A549 (cell line): ENCODE results near the gene IHH. TPM values are rescaled to one million over a fixed set of nuclear protein-coding genes. Genes with fewer than 3 reads are reported as not detected.

Experiments used
- ATAC-seq, 2 experiments: fragments of 200-7000 bp in 1 of 2; fragments of >200 bp in 1 of 2; cut with Nextera tagmentation in 1 of 2; cut with Tn5 transposase in 1 of 2; 3 replicates each; pipeline versions ENCODE4 v1.8.0 to v1.9.1; 2018 to 2020; ENCODE audit warnings: mild to moderate bottlenecking in 1 of 2, moderate library complexity in 1 of 2
- CTCF ChIA-PET: fragments of 300-600 bp; sonication (Branson Sonifier 250); formaldehyde crosslinking; extraction: SDS; loops from one replicate; lab custom pipeline; 2021; ENCODE audit warnings: antibody characterized with exemption, inconsistent platforms; lab: Yijun Ruan, JAX
- POLR2A ChIA-PET: fragments of 350-600 bp; formaldehyde crosslinking; extraction: SDS; loops from one replicate; lab custom pipeline; 2021; ENCODE audit warnings: antibody characterized with exemption, inconsistent platforms; lab: Yijun Ruan, JAX
- DNase-seq, 2 experiments: peaks; one replicate each; pipeline versions ENCODE4 v3.0.0 to v3.0.0-alpha.2; 2011 to 2016; ENCODE audit warnings: low read depth in 1 of 2, low spot score in 1 of 2
- FAIRE-seq: peaks from 2 replicates; lab custom pipeline; 2011; peaks lifted over from hg19 to GRCh38; lab: Jason Lieb, UNC
- H3K27ac ChIP-seq, 2 experiments: fragments of >200 bp; sonication (Bioruptor Twin); formaldehyde crosslinking; 3 replicates each; pipeline ENCODE4 v1.5.1; 2016 to 2017
- H3K4me1 ChIP-seq: fragments of >200 bp; sonication (Bioruptor Twin); formaldehyde crosslinking; 3 replicates; pipeline ENCODE4 v1.6.1; 2016
- H3K4me2 ChIP-seq: fragments of >200 bp; sonication (Bioruptor Twin); formaldehyde crosslinking; 3 replicates; pipeline ENCODE4 v1.6.1; 2016
- H3K4me3 ChIP-seq: fragments of >200 bp; sonication (Bioruptor Twin); formaldehyde crosslinking; 3 replicates; pipeline ENCODE4 v1.5.1; 2016
- H3K9me3 ChIP-seq: fragments of >200 bp; sonication (Bioruptor Twin); formaldehyde crosslinking; 3 replicates; pipeline ENCODE4 v1.6.1; 2016
- CHD4 ChIP-seq: fragments of 200-600 bp; sonication (generic); IDR thresholded peaks from 2 replicates; pipeline ENCODE4 v1.6.1; 2016; ENCODE audit warnings: antibody characterized with exemption, mild to moderate bottlenecking, borderline replicate concordance
- EHF ChIP-seq: fragments of 250-450 bp; sonication (Bioruptor Pico); IDR thresholded peaks from 2 replicates; pipeline ENCODE4 v1.5.0; 2020; ENCODE audit warnings: mild to moderate bottlenecking
- ESRRA ChIP-seq: fragments of 150-350 bp; IDR thresholded peaks from 2 replicates; pipeline ENCODE4 v1.6.1; 2014; ENCODE audit warnings: mild to moderate bottlenecking, low read length, borderline replicate concordance
- HES2 ChIP-seq: fragments of >200 bp; sonication (Bioruptor Twin); formaldehyde crosslinking; IDR thresholded peaks from 2 replicates; pipeline ENCODE4 v1.6.1; 2016
- HEYL ChIP-seq: fragments of 250-450 bp; sonication (Bioruptor Pico); IDR thresholded peaks from 2 replicates; pipeline ENCODE4 v1.8.0; 2021; ENCODE audit warnings: mild to moderate bottlenecking, moderate library complexity
- HOXB13 ChIP-seq: fragments of 250-450 bp; sonication (Bioruptor Pico); IDR thresholded peaks from 2 replicates; pipeline ENCODE4 v1.5.0; 2020; ENCODE audit warnings: low read depth, mild to moderate bottlenecking, moderate library complexity
- JUN ChIP-seq, 2 experiments: fragments of >200 bp; sonication (Bioruptor Twin); formaldehyde crosslinking; IDR thresholded peaks; 2 replicates in 1 of 2; 3 replicates in 1 of 2; pipeline ENCODE4 v1.6.1; 2016 to 2017
- KDM5A ChIP-seq: fragments of 200-600 bp; sonication (generic); IDR thresholded peaks from 2 replicates; pipeline ENCODE4 v1.6.1; 2016; ENCODE audit warnings: antibody characterized with exemption, mild to moderate bottlenecking
- NPAS2 ChIP-seq: fragments of 250-450 bp; sonication (Bioruptor Pico); IDR thresholded peaks from 2 replicates; pipeline ENCODE4 v1.8.0; 2022; ENCODE audit warnings: mild to moderate bottlenecking, moderate library complexity, borderline replicate concordance
- PHF8 ChIP-seq: fragments of 200-600 bp; sonication (generic); IDR thresholded peaks from 2 replicates; pipeline ENCODE4 v1.6.1; 2016; ENCODE audit warnings: low read depth, mild to moderate bottlenecking, antibody characterized with exemption, moderate library complexity, borderline replicate concordance
- RARB ChIP-seq: fragments of 250-450 bp; sonication (Bioruptor Pico); IDR thresholded peaks from 2 replicates; pipeline ENCODE4 v1.8.0; 2021; ENCODE audit warnings: mild to moderate bottlenecking, moderate library complexity
- RCOR1 ChIP-seq: fragments of 150-350 bp; IDR thresholded peaks from 2 replicates; pipeline ENCODE4 v1.6.1; 2014; ENCODE audit warnings: antibody characterized with exemption, low read length, low read depth
- REST ChIP-seq: fragments of 200-600 bp; sonication (generic); IDR thresholded peaks from 2 replicates; pipeline ENCODE4 v1.6.1; 2016; ENCODE audit warnings: antibody characterized with exemption, mild to moderate bottlenecking, moderate library complexity
- RFX5 ChIP-seq: fragments of 450-650 bp; IDR thresholded peaks from 2 replicates; pipeline ENCODE4 v1.7.1; 2014; ENCODE audit warnings: antibody characterized with exemption, mild to moderate bottlenecking, moderate library complexity
- SMC3 ChIP-seq: fragments of >200 bp; sonication (Bioruptor Twin); formaldehyde crosslinking; IDR thresholded peaks from 3 replicates; pipeline ENCODE4 v1.6.1; 2018; ENCODE audit warnings: inconsistent platforms
- ZC3H11A ChIP-seq: fragments of 450-650 bp; IDR thresholded peaks from 2 replicates; pipeline ENCODE4 v1.6.1; 2014; ENCODE audit warnings: antibody characterized with exemption, mild to moderate bottlenecking
- ZNF302 ChIP-seq: fragments of 250-450 bp; sonication (Bioruptor Pico); IDR thresholded peaks from 2 replicates; pipeline ENCODE4 v1.9.0; 2021; ENCODE audit warnings: inconsistent platforms, mild to moderate bottlenecking, moderate library complexity
- ZSCAN20 ChIP-seq: fragments of 250-450 bp; sonication (Bioruptor Pico); IDR thresholded peaks from 2 replicates; pipeline ENCODE4 v1.8.0; 2022; ENCODE audit warnings: mild to moderate bottlenecking, moderate library complexity
- WGBS: methylation state at CpG from one replicate; pipeline ENCODE4 v1.1.6; 2017; ENCODE audit errors: missing lambda C conversion rate; 5-methylcytosine and 5-hydroxymethylcytosine counted together
- polyA plus RNA-seq, 4 experiments: library from polyadenylated mRNA; depleted of rRNA in 3 of 4; stranded (reverse); fragments of >200 nt; fragmentation: RNase III in 1 of 4; extraction: RNeasy Plus Mini Kit Qiagen cat#74134 plus additional on column Dnase treatment in 1 of 4; gene quantifications; 2 replicates in 3 of 4; 3 replicates in 1 of 4; pipeline ENCODE4 v1.2.3, GENCODE V29; 2011 to 2017
- TF ChIP-seq, protein P1 (sequence below): IDR thresholded peaks from 2 replicates; pipeline ENCODE4 v1.6.1; 2012
- TF ChIP-seq, protein P2 (sequence below): fragments of 150-350 bp; IDR thresholded peaks from 2 replicates; pipeline ENCODE4 v1.6.1; 2014; ENCODE audit warnings: low read depth, mild to moderate bottlenecking, low read length

IHH gene
- polyA plus RNA-seq, 2 of the 4 experiments (the other 2 are of a cell fraction): 0.13 TPM; not detected in 1

DNA sequence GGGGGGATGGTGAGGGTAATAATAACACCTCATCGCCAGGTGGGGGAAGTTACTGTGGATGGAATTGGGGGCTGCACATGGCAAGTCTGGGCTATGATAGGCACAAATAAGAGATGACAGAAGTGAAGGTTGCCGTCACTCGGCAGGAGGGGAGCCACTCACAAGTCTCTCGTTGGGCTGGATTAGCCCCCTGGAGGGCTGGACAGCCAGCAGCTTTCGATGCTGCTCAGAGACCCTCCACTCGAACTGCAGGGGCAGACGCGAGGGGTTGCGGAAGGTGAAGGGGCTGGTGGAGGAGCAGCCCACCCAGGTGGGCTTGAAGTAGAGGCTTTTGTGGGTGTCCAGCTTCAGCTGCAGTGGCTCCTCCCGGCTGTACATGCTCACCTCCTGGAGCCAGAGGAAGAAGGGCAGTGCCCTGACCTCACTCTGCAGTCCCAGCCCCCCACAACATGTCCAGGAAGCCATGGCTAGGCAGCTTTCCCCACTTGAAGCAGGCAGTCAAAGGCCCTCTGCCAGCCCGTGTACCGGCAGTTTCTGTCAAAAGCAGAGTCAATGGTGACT is 37.6 kb downstream of the IHH start:
- Histone ChIP-seq H3K27ac (no peak overlapping the region), H3K4me2 (no peak overlapping the region), H3K4me3 (no peak overlapping the region), H3K4me1 (no peaks in the 10 kb centered on the region), H3K9me3 (no peaks in the 10 kb centered on the region)
- ChIA-PET POLR2A (no interaction called here), CTCF (interaction anchor here (2.7 to 12.4 kb wide), 3 partner anchors 42 to 147 kb away, joined by 9 to 173 read pairs (median 9); partner anchors contain the start of gene NHEJ1)
- ATAC-seq (no peak), FAIRE-seq (no peak), DNase-seq (no peak)
- 76% methylated on average over 9 of the region's 12 CpGs for WGBS
- TF ChIP-seq KDM5A: no peak
- TF ChIP-seq, protein P1, sequence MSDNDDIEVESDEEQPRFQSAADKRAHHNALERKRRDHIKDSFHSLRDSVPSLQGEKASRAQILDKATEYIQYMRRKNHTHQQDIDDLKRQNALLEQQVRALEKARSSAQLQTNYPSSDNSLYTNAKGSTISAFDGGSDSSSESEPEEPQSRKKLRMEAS: no peak

DNA sequence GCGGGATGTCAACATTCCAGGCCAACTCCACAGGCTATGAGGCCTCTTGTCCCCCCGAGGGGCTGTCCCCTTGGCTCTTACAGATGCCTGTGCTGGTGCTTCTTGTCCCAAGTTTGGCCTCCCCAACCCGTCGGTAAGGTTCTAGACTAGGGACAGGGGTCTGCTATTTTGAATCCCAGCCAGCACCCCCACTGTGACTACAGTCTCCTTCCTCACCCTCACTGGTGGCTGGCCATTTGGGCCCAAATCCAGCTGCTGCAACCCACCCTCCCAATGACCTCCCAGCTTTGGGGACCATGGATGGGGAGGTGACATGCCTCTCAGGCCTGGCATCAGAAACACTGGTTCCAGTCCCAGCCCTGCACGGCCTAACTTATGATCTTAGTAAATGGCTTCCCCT is 38.1 kb downstream of the IHH start:
- Histone ChIP-seq H3K4me2 (no peak overlapping the region), H3K4me3 (no peak overlapping the region), H3K4me1 (no peaks in the 10 kb centered on the region), H3K27ac (no peak overlapping the region), H3K9me3 (no peaks in the 10 kb centered on the region)
- FAIRE-seq (no peak), ATAC-seq (no peak), DNase-seq (no peak)
- ChIA-PET POLR2A (no interaction called here), CTCF (interaction anchor here (2.7 to 12.4 kb wide), 4 partner anchors 19 to 146 kb away, joined by 9 to 173 read pairs (median 32); partner anchors contain the start of gene NHEJ1)
- TF ChIP-seq HES2: no peak
- TF ChIP-seq NPAS2 (CRISPR knock-in tag): no peak
- TF ChIP-seq REST: no peak
- TF ChIP-seq, protein P1: no peak
- no peak for TF ChIP-seq RARB (CRISPR knock-in tag)
- TF ChIP-seq EHF (CRISPR knock-in tag): no peak
- TF ChIP-seq SMC3: no peak
- TF ChIP-seq JUN (IDR thresholded peaks at IDR 0.05): no peak
- TF ChIP-seq RFX5: no peak
- TF ChIP-seq HEYL (CRISPR knock-in tag): no peak
- TF ChIP-seq, protein P2, sequence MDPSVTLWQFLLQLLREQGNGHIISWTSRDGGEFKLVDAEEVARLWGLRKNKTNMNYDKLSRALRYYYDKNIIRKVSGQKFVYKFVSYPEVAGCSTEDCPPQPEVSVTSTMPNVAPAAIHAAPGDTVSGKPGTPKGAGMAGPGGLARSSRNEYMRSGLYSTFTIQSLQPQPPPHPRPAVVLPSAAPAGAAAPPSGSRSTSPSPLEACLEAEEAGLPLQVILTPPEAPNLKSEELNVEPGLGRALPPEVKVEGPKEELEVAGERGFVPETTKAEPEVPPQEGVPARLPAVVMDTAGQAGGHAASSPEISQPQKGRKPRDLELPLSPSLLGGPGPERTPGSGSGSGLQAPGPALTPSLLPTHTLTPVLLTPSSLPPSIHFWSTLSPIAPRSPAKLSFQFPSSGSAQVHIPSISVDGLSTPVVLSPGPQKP: no peak
- TF ChIP-seq HOXB13 (CRISPR knock-in tag): no peak
- 63% methylated on average over 5 of the region's 5 CpGs for WGBS

DNA sequence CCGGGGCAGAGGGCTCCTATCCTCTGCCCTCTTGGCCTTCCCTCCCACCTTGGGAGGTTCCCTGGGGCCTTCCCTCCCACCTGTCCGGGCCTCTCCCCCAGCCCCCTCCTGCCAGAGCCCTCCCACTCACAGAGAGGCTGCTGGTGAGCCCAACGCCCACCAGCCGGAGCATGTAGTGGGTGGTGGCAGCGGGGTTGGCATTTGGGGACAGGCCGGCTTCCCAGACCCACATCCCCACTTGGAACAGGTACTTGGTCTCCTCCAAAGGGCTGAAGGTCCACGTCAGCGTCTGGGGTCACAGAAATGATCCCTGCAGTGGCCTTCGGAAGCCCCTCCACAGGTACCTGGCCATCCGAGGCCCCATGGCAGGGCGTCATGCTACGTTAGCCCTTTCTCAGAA is 38.7 kb downstream of the IHH start:
- no peak for DNase-seq
- no peak for FAIRE-seq
- Histone ChIP-seq H3K4me2 (no peak overlapping the region), H3K27ac (no peak overlapping the region)
- TF ChIP-seq ZNF302 (no peak), ZSCAN20 (CRISPR knock-in tag) (no peak), ESRRA (no peak), PHF8 (no peak), CHD4 (no peak), HES2 (no peak), RCOR1 (no peak), ZC3H11A (no peak), HOXB13 (CRISPR knock-in tag) (no peak), RARB (CRISPR knock-in tag) (no peak)
- TF ChIP-seq, all 56 proteins: peak for 0
- H3K9me3 ChIP-seq: no peaks in the 10 kb centered on the region
- no peak for ATAC-seq
- POLR2A ChIA-PET: no interaction called here
- CTCF ChIA-PET: interaction anchor here (0.9 to 12.4 kb wide), 6 partner anchors 7 to 135 kb away, joined by 3 to 173 read pairs (median 26); partner anchors contain the start of gene NHEJ1
- 47% methylated on average over 9 of the region's 12 CpGs for WGBS
- no peaks in the 10 kb centered on the region for H3K4me1 ChIP-seq
- H3K4me3 ChIP-seq: no peak overlapping the region
